GM18858 (cell line): ENCODE measurements around the gene DIPK1A.
A peak's percentile ranks its signal among the peaks of the same experiment; 100 is the strongest.

Experiments
- ATAC-seq: cut with Tn5 transposase; IDR thresholded peaks from one replicate; pipeline ENCODE4 v1.9.1; 2021; ENCODE audit not compliant: unreplicated experiment

DIPK1A gene

DNA sequence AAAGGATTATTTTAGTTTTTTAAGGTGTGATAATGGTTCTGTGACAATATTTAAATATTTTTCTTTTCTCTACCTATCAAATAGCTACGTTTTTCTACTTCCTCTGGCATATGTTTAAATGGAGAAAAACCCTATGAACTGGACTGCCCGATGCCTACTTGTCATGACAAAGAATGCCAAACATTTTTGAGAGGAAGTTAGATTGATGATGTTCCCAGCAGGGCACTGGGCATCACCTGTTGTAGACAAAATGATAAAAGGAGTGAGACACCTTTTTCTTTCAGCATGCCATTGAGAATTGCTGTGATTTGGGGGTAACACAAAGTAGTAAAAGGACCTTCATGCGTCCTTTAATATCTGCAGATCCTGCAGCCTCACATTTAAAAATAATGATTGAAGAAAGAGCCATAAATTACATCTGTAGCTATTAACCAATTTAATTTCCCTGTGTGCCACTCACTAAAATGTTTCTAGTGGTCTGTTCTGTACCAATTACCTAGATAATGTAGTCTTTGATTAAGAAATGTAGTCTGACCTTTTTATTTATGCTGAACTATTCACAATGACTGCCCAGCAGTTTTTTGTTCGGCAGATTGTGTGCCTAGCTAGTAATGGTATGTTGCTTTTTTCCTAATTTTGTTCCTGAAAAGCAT is 81.8 kb downstream of the DIPK1A start:
- no peak for ATAC-seq

DNA sequence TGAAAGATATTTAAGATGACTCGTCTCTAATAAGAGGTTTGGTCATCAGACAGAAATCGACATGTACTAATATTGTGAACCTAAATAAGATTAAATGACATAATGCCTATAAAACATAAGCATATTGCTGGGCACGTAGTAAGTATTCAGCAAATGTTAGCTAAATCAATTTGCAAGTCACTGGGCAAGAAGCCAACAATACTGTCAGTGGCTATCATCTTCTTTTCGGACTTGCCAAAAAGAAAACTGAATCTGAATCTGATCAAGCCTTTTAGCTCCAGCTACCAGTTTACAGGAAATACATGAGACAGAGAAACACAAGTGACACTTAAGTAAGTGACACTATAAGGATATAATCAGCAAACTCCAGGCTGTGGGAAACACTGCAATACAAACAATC is 83.5 kb downstream of the DIPK1A start:
- no peak for ATAC-seq

DNA sequence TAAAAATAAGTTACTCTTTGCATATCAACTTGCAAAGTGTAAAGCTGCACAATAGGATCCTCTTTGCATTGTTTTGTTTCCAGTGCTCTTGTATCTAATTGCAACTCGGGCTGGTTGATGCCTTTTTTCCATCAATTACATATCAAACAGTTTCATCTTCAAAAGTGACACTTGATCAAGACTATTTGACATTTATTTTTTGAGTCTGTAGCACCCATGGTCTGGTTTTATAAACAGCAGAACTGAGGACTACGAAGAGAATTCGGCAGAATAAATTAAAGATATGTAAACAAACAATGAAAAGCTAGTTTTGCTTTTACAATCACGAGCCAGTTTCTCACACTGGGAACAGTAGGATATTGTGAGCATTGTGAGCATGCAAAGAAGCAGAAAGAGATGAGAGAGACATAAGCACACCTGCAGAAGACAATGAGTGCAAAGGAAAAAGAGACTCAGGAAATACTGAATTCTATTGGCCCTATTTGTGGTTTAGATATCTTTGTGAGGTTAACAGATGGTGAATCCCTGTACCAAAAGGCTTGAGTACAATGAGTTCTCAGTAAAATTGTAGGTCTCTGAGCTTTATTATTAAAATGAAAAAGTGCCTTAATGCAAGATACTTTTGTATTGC is 84.1 kb downstream of the DIPK1A start:
- no peak for ATAC-seq

DNA sequence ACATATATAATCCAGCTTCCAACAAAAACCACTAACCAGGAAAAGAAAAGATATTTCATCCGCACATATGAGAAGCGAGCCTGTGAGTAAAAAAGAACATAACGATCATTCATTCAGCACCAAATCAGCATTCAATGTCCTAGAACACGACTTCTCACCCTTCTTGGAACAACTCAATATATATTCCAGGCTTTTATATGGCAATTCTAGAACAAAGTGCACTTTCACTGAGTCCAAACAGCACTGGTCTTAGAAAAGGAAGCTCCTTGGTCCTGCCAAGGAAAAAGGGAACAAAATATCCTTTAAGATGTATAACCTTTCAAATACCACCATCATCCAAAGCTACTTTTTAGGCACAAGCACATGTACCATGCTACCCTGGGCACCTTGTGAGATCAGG is 84.9 kb downstream of the DIPK1A start:
- no peak for ATAC-seq

DNA sequence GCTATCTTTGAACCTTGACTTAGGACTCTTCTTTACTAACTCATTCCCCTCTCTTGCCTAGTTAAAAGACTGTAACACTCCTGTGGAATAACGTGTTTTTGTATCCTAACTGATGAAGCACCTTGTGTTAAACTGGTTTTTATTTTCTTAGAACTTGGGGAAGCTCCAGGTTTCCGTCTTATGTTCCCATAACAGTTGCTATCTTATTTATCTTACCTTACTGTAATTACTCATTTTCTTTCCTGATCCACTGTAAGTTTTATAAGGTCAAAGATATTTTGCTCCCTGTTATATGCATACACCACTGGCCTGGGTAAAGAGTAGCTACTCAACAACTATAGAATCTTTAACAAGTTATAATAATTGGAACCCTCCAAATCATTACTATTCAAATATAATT is 86.3 kb downstream of the DIPK1A start:
- no peak for ATAC-seq

DNA sequence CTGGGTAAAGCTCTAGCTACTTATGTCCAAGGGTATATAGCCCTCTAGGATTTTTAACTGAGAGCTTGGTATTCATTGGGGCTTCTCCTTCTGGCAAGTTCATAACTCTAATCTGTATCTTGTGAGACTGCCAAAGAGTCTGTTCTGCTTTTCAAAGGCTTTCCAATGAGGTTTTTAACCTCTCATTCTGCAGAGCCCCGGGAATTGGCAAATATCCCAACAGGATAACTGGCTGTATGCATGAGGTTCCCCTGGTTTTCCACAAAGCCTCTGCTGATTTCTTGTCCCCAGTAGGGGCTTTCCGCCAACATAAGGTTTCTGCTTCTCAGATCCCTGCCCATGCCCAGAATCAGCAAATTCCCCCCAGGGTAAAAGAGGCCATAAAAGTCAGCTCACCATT is 88.5 kb downstream of the DIPK1A start:
- no peak for ATAC-seq

- no peak for ATAC-seq
Measured at GRCh38 chr1:92870591-92870990, 90.7 kb downstream of the DIPK1A start.

GRCh38 chr1:92864131-92864530 is 97.1 kb downstream of the DIPK1A start:
- no peak for ATAC-seq

DNA sequence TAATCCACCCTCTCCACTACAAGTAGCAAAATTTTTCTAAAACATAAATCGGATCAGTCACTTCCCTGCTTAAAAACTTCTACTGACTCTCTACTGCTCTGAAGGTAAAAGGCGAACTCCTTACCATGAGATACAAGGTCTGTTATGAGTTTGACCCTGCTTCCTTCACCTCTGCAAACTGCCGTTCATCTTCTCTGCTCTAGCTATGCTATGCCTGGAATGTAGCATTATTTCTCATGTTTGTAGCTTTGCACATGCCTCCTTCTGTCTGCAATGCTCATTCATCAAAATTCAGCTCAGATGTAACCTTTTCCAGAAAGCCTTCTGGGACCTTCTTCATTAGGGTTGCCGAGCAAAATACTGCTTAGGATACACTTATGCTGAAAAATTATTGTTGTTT is 98.7 kb downstream of the DIPK1A start:
- ATAC-seq = no peak

DNA sequence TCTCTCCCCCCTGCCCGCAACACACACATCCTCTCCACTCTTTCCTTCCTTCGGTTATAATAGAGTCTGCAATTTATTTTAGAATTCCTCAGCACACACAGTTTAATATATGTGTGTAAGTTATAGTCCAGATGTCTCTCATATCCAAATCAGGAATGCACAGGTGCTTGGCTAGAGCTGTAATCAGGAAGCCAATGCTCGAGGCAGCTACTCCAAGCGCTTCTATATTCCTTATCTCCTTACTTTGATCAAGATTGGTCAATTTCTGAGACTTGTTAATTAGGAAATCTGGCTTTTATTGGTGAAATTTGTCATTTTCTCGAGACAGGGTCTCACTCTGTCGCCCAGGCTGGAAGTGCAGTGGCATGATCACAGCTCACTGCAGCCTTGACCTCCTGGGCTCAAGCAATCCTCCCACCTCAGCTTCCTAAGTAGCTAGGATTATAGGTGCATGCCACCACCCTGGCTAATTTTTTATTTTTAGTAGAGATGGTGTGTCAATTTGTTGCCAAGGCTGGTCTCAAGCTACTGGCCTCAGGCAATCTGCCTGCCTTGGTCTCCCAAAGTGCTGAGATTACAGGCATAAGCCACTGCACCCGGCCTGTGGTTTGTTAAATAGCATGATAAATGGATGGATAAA is 101.7 kb downstream of the DIPK1A start:
- no peak for ATAC-seq

DNA sequence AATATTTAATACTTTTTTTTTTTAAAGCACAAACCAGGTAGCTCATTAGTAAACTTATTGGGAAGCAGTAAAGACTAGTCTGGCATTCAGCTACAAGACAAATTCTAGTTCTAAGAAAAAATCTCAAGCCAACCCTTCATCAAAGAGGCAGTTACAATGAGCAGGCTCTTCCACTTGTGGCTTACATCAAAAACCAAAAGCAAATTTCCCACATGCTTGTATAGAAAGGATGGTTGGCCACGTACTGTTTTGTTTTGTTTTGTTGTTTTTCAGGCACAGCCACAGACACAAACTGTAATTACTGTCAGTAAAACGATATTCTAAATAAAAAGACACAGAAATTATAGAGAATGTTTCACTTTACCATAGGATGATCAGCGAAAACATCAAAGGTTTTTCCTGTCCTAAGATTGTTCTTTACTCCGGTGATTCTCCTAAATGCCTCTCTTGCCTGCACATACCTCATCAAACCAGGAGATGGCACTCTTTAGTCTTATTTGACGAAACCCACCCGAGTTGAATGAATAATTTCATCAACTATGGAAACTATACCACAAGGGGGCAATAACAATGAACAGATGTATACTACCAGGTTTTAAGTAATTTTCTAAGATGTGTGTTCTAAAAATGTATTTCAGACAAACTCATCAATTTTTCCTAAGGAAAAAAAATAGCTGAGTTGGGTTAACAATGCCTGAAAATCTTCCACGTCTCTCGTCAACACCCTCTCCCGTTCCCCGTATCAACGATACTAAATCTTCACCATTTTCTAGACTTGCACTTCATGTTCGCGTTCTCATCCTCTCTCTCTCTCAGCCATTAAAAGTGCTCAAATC is 102.5 kb downstream of the DIPK1A start:
- peak; percentile 69 for ATAC-seq

DNA sequence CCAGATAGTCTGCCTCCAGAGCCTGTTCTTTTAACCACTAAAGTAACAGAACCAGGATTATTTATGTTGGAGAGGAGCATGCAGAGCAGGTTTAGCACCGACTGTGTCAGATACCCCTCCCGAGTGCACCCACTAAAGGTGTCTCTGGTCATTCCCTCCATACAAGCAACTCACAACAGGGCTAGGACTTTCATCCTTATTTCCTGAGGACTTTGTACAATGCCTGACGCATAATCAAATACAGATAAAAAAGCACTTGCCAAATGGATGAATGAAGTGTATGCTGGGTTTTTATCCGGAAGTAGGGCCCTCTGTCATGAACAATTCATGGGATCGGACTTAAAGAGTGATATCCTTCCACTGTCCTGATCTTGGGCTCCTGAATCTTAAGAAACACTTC is 103.4 kb downstream of the DIPK1A start:
- no peak for ATAC-seq

GRCh38 chr1:92855236-92855635 is 106.0 kb downstream of the DIPK1A start:
- no peak for ATAC-seq

DNA sequence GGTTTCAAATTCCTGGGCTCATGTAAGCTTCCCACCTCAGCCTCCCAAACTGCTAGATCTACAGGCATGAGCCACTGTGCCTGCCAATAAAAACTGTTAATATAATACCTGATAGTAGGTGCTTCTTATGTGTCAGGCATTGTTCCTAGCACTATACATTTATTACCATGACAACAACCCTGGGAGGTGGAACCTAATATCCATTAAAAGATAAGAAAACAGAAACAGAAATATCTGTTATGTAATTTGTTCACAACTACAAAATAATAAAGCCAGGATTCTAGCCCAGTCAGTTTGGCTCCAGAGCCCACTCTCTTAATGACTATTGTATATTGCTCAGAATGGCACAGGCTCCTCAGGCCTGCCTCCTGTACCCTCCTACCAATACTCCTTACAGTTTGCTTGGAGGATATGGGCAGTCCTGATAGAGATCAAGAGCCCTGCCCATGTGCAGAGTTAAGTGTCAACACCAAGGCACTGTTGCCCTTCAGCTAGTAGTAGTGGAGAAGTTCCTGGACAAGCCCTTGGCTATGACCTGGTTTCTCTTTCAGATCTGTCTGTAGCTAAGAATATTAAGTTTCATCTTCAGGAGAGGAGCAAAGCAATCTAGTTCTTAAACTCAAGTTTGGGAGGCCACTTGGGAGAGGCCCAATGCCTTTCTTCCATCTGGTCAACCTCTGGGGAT is 107.0 kb downstream of the DIPK1A start:
- ATAC-seq = no peak

DNA sequence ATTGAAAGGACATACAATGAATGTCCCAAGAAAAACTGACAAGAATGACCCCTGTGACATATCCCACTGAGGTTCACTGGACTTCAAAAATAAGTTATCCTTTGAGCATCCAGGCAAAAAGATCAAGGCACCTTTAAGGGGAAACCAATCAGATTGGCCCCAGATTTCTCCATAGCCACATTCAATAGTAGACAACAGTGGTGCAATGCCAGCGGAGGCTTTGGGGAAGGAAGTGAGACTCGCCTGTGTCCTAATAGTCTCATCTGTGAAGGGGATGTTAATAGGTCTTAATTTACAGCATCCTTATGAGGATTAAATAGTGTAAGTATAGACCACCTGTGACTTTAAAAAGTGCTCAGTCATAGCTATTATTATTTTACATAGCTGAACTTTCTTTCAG is 108.0 kb downstream of the DIPK1A start:
- ATAC-seq = no peak

GRCh38 chr1:92851729-92852128 is 109.5 kb downstream of the DIPK1A start:
- no peak for ATAC-seq

GRCh38 chr1:92850019-92850418 is 111.2 kb downstream of the DIPK1A start:
- ATAC-seq = no peak

- no peak for ATAC-seq
Measured at GRCh38 chr1:92848201-92848600, 113.1 kb downstream of the DIPK1A start.

DNA sequence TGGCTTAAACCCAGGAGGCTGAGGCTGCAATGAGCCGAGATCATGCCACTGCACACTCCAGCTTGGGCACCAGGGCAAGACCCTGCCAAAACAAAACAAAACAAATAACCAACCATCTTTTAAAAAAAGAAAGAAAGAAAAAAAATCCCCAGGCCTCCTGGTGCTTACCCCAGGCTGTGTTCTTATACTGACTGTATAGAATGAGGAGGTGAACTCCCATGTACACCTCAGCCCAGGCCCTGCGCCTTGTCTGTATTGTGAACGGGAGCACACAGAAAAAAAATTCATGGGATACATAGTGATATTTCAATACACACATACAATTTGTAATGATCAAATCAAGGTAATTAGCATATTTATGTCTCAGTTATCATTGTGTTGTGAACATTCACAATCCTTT is 115.4 kb downstream of the DIPK1A start:
- ATAC-seq = no peak

- ATAC-seq = no peak
Measured at GRCh38 chr1:92844439-92844838, 116.8 kb downstream of the DIPK1A start.
